Measurements from ENCODE around the gene NUP188. TPM values are rescaled to one million over a fixed set of nuclear protein-coding genes. Genes with fewer than 3 reads are reported as not detected.

Gene NUP188
- total and polyA plus RNA-seq, 2 of the 4 experiments (the other 2 are of a cell fraction), result 53.0 to 59.1 TPM

DNA sequence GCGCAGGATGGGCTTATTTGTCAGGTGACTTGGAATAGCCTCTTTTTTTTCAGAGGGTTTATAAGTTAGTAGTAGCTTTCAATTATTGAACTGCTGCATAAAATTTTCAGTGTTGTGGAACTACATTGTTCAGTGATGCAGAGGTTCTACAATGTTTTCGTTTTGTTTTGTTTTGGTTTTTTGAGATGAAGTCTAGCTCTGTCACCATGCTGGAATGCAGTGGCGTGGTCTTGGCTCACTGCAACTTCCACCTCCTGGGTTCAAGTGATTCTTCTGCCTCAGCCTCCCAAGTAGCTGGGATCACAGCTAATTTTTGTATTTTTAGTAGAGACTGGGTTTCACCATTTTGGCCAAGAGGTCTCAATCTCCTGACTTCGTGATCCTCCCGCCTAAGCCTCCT lies 22.0 kb downstream of the NUP188 start:
- DNase-seq (peak; percentile 48), ATAC-seq (ENCODE audit: low read depth) (peak; percentile 61)
- no peaks in the 10 kb centered on the region for H3K27me3 ChIP-seq (ENCODE audit: control insufficient read depth, insufficient read depth, low read length)
- H3K27ac ChIP-seq (ENCODE audit: insufficient read depth, low read length), result no peak overlapping the region
- H3K4me2 ChIP-seq (ENCODE audit: low read depth, low read length), result peak overlapping the region; percentile 35; the same call in 1 of the 2 replicates
- H4K91ac ChIP-seq (ENCODE audit: insufficient read depth, low read depth, low read length), result no peak overlapping the region
- 0 out of 2 replicates have a peak overlapping the region, but pooled peaks have one; percentile 8 for H2BK20ac ChIP-seq (ENCODE audit: low read depth, low read length)
- in situ Hi-C loops (cut with MboI; ENCODE audit: low sequenced_read_pairs), result no loop called here
- H3K23ac ChIP-seq (ENCODE audit: low read depth, low read length), result no peak overlapping the region
- H2BK15ac ChIP-seq (ENCODE audit: low read depth, low read length), result peak overlapping the region; percentile 5; the same call in 1 of the 3 replicates
- peak overlapping the region in 1 of 2 experiments; percentile 30; a peak in 1 of 4 replicates for H4K8ac ChIP-seq (ENCODE audit: low read depth in 2 of 2, low read length in 2 of 2)
- H3K56ac ChIP-seq (ENCODE audit: extremely low read depth, insufficient read depth, low read length), result no peak overlapping the region
- H3K79me1 ChIP-seq (ENCODE audit: low read depth in 1 of 2, low read length in 2 of 2), result peaks cover 2 to 23% of the 10 kb centered on the region in 2 experiments; a peak in 3 of 4 replicates
- H3K4me1 ChIP-seq (ENCODE audit: control insufficient read depth, insufficient read depth, low read length), result peaks cover 5% of the 10 kb centered on the region
- peaks cover 12% of the 10 kb centered on the region for H3K36me3 ChIP-seq (ENCODE audit: control insufficient read depth, insufficient read depth, low read length)
- 0 out of 2 replicates have a peak overlapping the region, but pooled peaks have one; percentile 22 for H2BK120ac ChIP-seq (ENCODE audit: low read depth, low read length)
- H3K4ac ChIP-seq (ENCODE audit: low read depth, low read length), result no peak overlapping the region; the same call in 1 of the 2 replicates
- no peak overlapping the region for H2AFZ ChIP-seq (replicated peaks; ENCODE audit: low read length, poor library complexity)
- H4K20me1 ChIP-seq (ENCODE audit: insufficient read depth, low read length), result peaks cover 3% of the 10 kb centered on the region; the same call in 1 of the 2 replicates
- peak overlapping the region; percentile 22; the same call in 1 of the 2 replicates for H2AK5ac ChIP-seq (ENCODE audit: low read depth, low read length)
- H3K14ac ChIP-seq (replicated peaks; ENCODE audit: low read depth, low read length), result no peak overlapping the region
- H3K4me3 ChIP-seq (ENCODE audit: insufficient read depth, low read depth, low read length), result no peak overlapping the region
- H2BK5ac ChIP-seq (ENCODE audit: low read depth, low read length, poor library complexity, severe bottlenecking), result no peak overlapping the region
- CTCF ChIA-PET, result no interaction called here
- no peak overlapping the region for H4K5ac ChIP-seq (ENCODE audit: low read depth, low read length)
- intact Hi-C loops (cut with micrococcal nuclease), result no loop called here
- peaks cover 8% of the 10 kb centered on the region; the same call in 1 of the 2 replicates for H3K9me1 ChIP-seq (ENCODE audit: insufficient read depth, low read length)
- TF ChIP-seq BHLHE40 (IDR thresholded peaks at IDR 0.05; ENCODE audit: low read depth, low read length) (no peak), POLR2A (IDR thresholded peaks at IDR 0.05; ENCODE audit: low read depth, low read length) (no peak), NFE2L2 (IDR thresholded peaks at IDR 0.05; ENCODE audit: low read depth, low read length) (no peak), FOS (IDR thresholded peaks at IDR 0.05; ENCODE audit: low read depth, low read length) (no peak), ELK1 (IDR thresholded peaks at IDR 0.05; ENCODE audit: borderline replicate concordance, low read depth, low read length) (no peak), SMC3 (IDR thresholded peaks at IDR 0.05; ENCODE audit: low read depth, low read length) (no peak), MAZ (IDR thresholded peaks at IDR 0.05; ENCODE audit: borderline replicate concordance, low read depth, low read length) (no peak), CTCF (conservative IDR thresholded peaks at IDR 0.05; ENCODE audit: low read depth, low read length) (no peak), MAFK (IDR thresholded peaks at IDR 0.05; ENCODE audit: low read depth, low read length) (no peak), MXI1 (IDR thresholded peaks at IDR 0.05; ENCODE audit: borderline replicate concordance, low read depth, low read length) (no peak), CHD1 (IDR thresholded peaks at IDR 0.05; ENCODE audit: low read depth, low read length) (no peak), RCOR1 (IDR thresholded peaks at IDR 0.05; ENCODE audit: insufficient replicate concordance, low read length) (no peak), RAD21 (IDR thresholded peaks at IDR 0.05; ENCODE audit: low read length) (no peak), CEBPB (IDR thresholded peaks at IDR 0.05; ENCODE audit: low read depth, low read length) (no peak), RFX5 (IDR thresholded peaks at IDR 0.05; ENCODE audit: low read depth, low read length) (no peak)
- TF ChIP-seq, protein P1, sequence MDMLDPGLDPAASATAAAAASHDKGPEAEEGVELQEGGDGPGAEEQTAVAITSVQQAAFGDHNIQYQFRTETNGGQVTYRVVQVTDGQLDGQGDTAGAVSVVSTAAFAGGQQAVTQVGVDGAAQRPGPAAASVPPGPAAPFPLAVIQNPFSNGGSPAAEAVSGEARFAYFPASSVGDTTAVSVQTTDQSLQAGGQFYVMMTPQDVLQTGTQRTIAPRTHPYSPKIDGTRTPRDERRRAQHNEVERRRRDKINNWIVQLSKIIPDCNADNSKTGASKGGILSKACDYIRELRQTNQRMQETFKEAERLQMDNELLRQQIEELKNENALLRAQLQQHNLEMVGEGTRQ (IDR thresholded peaks at IDR 0.05; ENCODE audit: low read depth, low read length), result no peak
- POLR2A ChIA-PET (ENCODE audit: unreplicated experiment), result no interaction called here
- H2AK9ac ChIP-seq (replicated peaks; ENCODE audit: low read depth, low read length, poor library complexity), result no peak overlapping the region
- H3K9me3 ChIP-seq (ENCODE audit: control insufficient read depth, insufficient read depth, low read length), result no peaks in the 10 kb centered on the region
- H3K18ac ChIP-seq (ENCODE audit: low read depth, low read length), result no peak overlapping the region
- dilution Hi-C loops (cut with HindIII; ENCODE audit: low sequenced_read_pairs, unreplicated experiment), result no loop called here
- no TSS peak for BruUV-seq (replicated peaks)
- WGBS, 2 experiments (ENCODE audit: extremely low coverage in 2 of 2, insufficient read length in 1 of 2), result 100% methylated on average over 1 of the region's 5 CpGs; no CpG with 5 or more reads in 1 of the 2 experiments
- H3K9ac ChIP-seq (ENCODE audit: low read depth, low read length), result no peak overlapping the region
